HG02588 (cell line): Measurements from ENCODE around the gene PADI4.

Experiments
- ATAC-seq: cut with Tn5 transposase; IDR thresholded peaks from one replicate; pipeline ENCODE4 v1.9.1; 2021; ENCODE audit warnings: mild to moderate bottlenecking, moderate library complexity; ENCODE audit not compliant: unreplicated experiment

Gene PADI4

DNA sequence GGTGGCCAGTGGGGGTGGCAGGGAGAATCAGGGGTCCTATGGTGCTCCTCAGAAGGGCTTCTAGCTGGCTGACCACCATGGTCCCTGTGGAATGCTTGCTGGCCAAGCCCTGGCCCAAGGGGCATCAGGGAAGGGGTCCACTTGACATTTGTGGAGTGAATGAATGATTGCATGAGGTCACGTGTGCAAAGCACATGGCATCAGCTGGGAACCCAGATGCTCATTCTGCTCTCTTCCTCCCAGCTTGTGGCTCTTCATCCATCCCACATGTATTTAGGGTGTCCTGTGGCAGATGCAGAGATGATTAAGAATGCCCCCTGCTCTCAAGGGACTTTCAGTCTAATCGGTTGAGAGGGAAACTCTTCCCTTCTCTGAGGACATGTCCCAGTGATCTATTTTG is 27.1 kb upstream of the PADI4 start:
- no peak for ATAC-seq

DNA sequence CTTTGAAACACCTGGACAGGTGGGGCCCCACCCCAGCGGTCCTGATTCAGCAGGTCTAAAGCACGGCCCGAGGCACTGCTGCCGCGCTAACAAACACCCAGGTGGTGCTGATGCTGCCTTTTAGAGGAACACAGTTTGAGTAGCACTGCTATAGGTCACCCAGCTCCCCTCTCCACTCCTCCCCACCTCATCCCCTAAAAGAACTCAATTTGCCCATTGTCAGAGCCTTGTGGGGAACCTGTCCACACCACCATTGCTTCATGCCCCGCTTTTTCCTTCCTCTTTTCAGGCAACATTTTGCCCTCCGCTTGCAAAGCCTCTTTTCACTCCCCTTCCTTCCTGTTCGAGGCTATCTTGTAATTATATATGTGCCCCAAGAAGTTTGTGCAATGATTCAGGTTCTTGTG is 26.2 kb upstream of the PADI4 start:
- no peak for ATAC-seq

DNA sequence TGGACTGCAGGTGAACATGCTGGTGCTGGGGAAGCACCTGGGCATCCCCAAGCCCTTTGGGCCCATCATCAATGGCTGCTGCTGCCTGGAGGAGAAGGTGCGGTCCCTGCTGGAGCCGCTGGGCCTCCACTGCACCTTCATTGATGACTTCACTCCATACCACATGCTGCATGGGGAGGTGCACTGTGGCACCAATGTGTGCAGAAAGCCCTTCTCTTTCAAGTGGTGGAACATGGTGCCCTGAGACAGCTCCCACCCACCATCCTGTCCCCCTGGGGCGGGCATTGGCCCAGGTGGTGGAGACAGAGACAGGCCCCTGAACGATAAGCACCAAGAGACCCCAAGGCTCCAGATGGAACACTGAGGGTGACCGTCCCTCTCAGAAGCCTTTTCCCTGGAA is 25.2 kb upstream of the PADI4 start:
- no peak for ATAC-seq

DNA sequence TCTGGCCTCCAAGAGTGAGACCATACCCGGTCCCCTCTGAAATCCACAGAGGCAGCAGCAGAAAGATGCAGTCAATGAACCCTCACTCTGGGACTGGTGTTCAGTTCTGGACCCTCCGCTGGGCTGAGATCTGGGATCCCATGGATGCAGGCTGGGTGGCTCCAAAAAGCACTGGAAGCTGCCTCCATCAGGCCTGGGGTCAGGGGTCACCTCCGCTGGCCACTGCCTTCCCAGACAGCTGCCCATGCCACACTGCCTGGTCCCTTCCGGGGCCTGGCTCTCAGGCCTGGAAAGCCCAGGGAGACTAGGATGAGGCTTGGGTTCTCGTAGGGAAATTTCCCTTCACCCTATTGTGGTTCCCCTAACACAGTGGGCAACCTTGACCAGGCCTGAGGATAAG is 21.4 kb upstream of the PADI4 start:
- ATAC-seq, result no peak

DNA sequence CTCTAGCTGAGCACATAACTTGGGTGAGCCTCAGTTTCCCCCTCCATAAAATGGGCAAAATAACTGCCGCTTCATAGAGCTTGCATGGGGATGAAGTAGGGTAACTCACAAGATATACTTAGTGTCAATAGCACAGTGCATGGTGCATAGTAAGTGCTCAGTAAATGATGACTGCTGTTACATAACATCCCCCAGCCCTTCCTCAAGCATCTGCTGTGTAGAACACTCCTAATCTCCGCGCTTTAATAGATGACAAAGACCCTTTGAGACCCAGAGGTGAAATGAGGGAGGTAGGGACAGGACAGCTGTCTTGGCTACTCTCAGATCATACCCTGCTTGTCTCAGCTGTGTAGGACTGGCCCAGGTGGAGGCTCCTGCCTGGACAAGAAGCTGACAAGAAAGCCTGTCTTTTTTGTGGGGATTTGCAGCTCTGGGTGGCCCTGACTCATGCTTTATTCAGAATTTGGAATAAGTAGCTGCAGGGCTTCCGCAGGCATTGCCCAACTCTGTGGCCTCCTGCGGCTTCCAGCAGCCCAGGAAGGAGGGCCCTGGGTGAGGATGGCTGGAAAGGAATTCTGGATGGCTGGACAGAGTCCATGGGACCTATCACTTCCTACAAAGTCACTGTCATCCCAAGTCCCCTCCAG is 20.7 kb upstream of the PADI4 start:
- no peak for ATAC-seq

DNA sequence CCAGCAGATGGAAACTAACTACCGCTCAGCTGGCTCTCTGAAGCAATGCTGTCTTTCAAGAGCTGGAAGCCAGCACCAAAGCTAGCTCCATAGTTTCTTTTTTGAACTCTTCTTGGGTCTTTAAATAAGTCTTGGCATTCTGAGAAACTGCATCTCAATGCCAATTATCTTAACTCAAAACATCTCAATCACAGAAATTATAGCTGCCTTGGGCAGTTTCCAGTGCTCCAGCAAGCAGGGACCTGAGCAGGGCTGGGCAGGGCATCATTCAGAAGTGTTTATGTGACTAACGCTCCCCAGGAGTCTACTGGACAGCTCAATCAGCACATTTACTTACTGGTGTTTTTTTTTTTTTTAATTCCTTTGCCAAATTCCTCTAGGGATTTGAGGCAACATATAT is 18.3 kb upstream of the PADI4 start:
- ATAC-seq, result no peak

DNA sequence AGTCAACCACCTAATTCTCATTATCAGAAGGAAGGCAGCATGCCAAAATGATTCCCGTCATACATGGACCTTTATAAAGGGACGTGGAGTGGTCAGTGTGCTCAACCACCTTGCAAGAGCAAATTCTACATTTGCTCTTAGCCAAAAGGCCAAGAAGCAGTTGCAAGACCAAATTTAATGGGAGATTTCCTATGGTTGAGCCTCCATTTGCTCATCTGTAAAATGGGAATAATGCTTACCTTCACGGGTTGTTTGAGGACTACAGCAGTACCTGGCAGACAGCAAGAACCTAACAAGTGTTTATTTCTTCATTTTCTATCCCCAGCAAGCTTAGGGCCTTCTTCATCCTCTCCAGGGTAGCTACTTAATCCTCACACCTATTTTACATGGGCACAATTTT is 17.4 kb upstream of the PADI4 start:
- ATAC-seq, result no peak

DNA sequence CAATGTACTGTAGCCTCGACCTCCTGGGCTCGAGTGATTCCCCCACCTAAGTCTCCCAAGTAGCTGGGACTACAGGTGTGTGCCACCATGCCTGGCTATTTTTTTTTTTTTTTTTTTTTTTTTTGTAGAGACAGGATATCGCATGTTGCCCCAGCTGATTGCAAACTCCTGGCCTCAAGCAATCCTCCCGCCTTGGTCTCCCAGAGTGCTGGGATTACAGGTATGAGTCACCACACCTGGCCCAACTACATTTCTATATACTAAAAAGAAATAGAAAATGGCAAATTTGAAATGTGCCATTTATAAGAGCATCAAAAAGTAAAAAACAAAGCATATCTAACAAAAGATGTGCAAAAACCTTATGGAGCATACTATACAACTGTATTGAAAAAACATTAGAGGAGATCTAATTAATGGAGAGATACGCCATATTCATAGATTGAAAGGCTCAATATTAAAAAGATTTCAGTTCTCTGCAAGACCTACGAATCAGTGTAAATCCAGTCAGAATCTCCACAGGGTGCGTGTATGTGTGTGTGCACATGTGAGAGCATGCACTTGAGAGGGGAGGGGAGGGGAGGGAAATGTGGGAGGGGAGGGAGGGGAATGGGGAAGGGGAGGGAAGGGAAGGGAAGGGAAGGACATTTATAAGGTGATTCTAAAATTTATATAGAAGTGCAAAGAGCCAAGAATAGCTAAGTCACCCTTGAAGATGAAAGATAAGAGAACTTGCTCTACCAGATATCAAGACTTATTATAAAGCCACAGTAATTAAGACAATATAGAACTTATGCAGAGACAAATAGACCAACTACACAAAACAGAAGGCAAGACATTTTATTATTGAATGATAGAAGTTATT is 15.5 kb upstream of the PADI4 start:
- no peak for ATAC-seq

DNA sequence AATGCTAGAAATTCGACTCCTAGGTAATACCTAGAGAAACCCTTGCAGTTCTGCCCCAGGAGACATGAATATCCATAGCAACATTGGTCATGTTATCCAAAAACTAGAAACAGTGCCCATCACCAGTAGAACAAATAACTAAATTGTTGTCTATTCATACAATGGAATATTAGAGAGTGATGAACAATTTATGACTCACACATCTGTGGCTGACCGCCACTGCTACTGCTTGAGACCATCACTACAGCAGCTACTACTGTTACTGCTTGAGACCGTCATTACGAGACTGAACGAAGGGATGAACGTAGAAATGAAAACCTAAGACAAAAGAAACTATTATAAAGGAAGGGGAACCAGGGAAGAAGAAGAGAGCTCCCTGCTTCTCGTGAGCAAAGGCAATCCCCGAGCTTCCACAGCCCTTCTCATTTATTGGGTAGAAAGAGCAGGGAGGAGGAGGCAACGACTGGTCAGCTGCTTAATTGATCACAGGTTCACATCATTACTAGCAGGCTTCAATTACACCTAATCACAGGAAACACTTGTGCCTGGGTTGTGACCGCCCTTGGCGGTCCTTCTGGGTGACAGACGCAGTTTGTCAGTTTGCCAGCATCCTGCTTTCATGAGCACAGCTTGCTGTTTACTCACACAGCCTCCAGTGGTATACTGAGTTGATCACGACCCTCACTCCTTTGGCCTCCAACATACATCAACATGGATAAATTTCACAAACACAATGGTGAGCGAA is 14.1 kb upstream of the PADI4 start:
- ATAC-seq, result no peak

DNA sequence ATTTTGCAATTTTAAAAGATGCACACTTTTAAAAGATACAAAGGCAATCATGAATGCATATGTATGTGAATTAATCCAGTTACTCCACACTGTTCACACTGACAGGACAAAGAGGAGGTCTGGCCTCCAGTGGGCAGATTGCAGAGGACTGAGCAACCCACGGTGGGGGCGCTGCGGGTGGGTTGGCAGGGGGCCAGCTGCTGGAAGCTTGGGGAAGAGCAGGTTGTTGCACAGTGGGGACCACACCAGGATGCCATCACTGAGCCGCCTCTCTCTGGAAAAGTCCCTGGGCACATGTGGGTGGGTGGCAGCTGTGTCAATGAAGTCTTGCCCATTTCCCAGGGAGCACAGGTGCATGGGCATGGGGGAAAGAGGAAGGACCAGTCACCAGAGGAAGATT is 12.7 kb upstream of the PADI4 start:
- no peak for ATAC-seq

DNA sequence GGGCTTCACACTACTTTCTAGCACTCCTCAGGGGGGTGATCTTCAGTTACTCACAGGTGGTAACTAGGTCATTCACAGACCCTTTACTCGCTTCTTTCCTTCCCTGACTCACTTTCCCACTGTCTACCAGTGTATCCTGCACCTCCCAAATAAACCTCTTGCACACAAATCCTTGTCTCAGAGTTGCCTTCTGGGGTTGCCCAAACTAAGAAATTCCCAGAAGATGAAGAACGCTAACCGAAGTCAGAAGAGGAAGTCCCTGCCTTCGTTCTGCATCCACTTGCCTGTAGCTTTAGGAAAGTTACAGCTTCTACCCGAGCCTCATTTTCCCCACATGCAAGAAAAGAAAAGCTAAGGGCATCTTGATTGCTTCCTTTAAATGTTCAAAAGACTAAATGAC is 11.9 kb upstream of the PADI4 start:
- ATAC-seq, result no peak

DNA sequence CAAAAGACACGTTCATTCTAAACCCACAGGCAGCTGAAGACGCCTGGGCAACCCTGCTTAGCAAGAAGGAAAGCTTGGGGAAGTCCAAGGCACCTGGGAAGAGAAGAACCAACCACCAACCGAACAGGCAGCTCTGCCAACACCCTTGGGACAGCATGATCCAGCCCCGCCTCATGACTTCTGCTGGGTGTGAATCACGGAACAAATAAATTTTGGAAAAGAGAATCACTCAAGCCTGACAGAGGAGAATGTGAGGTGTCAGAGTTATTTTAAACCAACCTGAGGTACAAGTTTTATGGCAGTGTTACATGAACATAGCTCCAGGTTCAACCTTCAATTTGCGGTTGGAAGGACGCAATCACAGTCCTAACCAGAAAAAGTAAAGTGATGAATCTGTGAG is 10.0 kb upstream of the PADI4 start:
- ATAC-seq, result no peak

DNA sequence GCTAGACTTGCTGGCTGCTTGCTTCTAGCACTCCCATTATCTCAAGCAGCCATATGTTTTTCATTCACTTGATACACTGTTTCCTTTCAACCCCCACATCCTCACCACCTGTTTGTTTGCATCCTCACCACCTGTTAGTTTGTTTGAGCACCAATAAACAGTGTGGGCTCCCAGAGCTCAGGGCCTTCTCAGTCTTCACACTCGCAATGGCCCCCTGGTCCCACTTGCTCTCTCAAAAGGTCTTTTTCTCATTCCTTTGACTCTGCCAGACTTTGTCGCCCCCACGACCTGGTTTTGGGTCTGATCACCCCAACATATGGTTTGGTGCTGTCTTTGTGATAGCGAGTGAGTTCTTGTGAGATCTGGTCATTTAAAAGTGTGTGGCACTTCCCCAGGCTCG is 6.2 kb upstream of the PADI4 start:
- no peak for ATAC-seq

DNA sequence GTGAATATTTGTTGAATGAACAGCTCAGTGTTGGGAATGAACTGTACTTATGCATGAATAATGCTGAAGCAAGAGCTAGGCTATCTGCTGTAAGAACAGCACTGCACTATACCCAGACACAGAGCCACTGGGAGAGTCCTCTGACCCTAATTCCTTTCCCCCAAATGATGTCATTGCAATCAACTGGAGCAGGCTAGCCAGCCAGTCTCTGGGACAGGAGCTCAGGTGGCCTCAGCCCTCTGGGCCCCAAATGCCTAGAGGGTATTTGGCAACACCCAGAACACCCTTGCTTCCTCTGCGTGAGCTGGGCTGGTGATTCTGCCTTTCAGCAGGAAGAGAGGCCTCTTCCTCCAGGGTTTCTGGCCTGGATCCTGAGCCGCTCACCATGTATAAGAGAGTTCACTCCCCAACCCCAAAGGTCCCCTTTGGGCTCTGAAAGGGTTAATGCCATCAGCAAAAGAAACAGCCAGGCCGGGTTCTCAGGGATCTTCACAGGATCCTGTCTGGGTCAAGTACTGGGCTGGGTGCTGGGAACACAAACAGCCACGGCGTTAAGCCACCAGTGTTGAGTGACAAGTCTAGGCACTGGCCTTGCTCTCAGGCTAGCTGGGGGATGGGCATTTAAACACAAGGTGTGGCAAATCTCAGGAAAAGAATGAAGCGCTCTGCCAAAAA is 3.7 kb upstream of the PADI4 start:
- no peak for ATAC-seq

DNA sequence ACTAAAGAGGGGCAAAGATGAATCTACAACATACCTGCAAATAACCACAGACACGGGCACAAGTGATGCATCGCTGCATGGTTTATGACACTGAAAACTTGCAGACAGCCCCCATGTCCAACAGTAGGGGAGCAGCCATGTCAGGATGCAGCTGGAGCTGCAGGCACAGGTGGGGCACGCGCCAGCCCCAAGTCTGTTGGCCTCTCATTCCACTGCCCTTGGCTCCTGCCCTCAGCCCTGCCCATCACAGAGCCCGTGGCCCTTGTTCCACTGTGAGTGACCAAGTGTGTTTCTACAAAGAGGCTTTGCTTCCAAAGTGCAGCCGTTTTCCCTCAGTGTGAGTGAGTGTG is 3.2 kb upstream of the PADI4 start:
- ATAC-seq, result no peak

DNA sequence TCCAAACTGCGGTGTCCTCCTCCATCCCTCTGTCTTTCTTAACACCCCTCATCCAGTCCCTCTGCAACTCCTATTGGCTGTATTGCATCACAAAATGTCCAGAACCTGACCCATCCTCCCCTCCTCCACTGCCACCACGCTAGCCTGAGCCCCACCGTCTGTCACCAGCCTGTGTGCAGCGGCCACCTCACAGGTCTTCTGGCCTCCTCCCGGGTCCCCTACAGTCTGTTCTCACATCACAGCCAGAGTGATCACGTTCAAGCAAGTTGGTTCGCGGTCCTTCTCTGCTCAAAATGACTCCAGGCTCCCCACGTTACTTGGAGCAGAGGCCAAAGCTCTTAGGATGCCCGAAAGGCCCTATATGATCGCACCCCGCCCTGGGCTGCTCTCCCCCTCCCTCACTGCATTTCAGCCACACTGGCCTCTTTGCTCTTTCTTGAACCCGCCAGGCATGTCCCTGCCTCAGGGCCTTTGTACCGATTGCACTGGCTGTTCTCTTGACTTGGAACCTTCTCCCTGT is 2.4 kb upstream of the PADI4 start:
- no peak for ATAC-seq

DNA sequence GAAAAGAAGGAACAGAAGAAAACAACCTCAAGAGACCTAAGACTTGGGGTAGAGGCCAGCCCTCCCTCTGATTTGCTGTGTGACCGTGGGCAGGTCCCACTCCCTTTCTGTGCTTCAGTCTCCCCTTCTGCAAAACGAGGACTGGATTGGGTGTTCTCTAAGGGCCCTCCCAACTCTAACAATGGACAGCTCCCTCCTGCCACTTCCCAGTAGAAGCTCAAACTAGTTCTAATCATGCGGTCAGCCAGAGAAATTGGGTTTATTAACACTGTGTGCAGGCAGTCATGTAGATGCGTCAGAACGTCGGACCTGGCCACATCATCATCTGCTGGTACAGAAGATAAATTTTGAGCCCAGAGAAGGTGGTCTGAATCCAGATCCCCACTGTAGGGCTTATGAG is 1.6 kb upstream of the PADI4 start:
- ATAC-seq, result no peak

DNA sequence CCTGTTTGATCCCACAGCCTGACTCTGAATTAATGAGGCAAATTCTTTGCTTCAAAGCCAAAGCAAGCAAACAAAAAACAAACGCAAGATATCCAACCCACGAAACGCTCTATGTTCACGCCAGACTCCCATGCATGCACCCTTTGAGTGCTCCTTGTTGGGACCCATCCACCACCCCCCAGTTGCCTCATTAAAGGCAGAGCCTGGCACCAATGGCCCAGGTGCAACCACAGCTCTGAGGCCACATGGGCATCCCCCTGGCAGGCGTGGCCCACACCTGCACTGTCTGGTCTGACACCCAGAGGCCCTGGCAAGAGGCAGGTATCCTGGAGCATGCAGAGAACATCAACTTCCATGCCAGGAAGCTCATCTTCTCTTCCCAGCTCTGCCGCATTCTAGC is 1.1 kb upstream of the PADI4 start:
- no peak for ATAC-seq

DNA sequence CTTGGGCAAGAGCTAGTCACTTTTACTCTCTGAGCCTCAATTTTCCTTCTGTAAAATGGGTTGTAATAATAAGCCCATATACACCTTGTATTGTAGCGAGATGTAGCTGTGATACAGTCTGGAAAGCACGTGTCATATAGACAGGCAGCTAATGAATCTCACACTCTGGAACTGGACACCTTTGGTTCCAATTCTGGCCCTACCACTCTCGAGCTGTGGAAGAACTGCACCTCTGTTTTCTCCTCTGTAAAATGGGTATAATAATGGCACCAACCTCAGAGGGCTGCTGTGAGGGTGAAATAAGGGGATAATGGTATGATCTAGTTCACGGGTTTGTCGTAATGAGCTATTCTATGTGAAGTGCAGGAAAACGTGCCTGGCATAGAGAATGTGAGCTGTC is 668 bp upstream of the PADI4 start:
- no peak for ATAC-seq

DNA sequence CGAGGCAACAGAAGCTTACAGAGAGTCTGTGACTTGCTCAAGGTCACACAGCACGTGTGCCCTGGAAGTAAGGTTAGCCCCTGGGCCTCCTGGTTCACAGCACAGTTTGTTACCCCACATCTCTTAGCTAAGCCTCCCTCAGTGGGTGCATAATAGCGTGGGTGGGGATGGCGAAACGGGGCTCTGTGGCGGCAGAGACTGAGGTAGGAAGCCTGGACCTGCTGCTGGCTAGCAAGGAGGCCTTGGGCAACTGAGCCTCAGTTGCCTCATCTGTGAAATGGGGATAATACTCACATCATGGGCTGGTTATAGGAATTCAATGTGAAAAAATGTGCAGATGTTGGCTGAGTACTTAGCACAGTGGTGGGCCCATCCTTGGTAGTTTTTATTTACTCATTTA is 596 bp downstream of the PADI4 start:
- no peak for ATAC-seq

DNA sequence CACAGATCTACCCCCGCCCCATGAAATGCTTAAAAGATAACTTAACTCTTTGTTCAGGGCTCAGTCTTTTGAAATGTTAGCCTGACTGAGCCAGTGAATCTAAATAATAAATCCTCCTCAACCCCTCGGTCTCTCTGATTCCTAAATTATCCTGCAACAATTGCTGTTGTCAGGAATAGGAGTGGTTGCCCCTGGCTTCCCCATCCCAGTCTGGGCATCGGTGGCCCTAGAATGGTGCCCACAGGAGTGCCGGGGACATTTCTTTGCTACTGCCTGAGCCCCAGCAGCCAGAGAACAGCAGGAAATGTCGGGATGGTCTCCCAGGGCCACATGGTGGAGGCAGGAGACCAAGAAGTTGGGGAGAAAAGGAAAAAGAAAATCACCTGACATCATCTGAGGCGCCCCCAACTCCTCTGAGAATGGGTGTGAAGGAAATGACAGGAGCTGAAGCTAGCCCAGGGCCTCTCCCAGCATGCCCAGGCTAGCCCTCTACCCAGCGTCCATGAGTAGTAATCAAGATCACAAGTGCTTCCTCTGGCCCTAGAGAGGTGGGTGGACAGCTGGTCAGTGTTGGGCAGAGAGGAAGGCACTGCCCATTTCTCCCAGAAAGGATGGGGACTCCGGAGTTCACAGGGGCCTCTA is 1.6 kb downstream of the PADI4 start:
- no peak for ATAC-seq
